ENCODE results near the gene SERAC1. TPM values are rescaled to one million over a fixed set of nuclear protein-coding genes. Genes with fewer than 3 reads are reported as not detected.

SERAC1 gene
- total and polyA plus RNA-seq, 7 donors: 3.6 to 15.0 (median 9.6) TPM

DNA sequence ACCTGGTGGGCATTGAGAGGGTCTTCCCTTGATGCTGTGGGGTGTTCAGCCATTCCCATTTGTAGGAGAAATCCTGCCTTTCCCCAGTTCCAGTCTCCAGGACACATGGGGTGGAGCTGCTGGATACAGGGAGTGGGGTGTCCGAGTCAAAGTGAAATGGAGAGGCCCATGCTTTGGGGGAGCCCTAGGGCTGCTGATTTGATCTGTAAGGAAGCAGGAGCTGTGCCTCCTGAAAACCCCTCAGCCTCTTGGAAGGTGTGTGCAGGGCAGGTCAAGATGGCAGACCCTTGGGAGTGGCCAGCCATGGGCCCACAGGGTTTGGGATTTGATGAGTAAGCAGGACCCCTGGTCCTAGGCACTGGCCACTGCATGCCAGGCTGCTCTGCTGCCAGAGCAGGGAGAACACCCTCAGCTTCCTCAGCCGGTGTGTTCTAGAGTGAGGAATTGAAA lies 82.0 kb downstream of the SERAC1 start:
- 69 to 91% methylated on average over 2 of the region's 2 CpGs for WGBS, 2 donors
- Histone ChIP-seq H3K27me3 (no peaks in the 10 kb centered on the region), H3K36me3 (peaks cover 8 to 51% (median 13%) of the 10 kb centered on the region in 4 donors), H3K4me1 (peaks cover 0 to 24% (median 13%) of the 10 kb centered on the region in 4 donors), H3K9me3 (no peaks in the 10 kb centered on the region), H3K27ac (peak overlapping the region in 2 of 4 donors; percentile 41 to 53), H3K4me3 (no peak overlapping the region)
- intact Hi-C loops (cut with DNase I): no loop called here
- DNase-seq: no peak
- TF ChIP-seq POLR2AphosphoS5 (IDR thresholded peaks at IDR 0.05) (no peak), POLR2A (IDR thresholded peaks at IDR 0.05) (no peak), EP300 (IDR thresholded peaks at IDR 0.05) (no peak)
- TF ChIP-seq, protein P1, sequence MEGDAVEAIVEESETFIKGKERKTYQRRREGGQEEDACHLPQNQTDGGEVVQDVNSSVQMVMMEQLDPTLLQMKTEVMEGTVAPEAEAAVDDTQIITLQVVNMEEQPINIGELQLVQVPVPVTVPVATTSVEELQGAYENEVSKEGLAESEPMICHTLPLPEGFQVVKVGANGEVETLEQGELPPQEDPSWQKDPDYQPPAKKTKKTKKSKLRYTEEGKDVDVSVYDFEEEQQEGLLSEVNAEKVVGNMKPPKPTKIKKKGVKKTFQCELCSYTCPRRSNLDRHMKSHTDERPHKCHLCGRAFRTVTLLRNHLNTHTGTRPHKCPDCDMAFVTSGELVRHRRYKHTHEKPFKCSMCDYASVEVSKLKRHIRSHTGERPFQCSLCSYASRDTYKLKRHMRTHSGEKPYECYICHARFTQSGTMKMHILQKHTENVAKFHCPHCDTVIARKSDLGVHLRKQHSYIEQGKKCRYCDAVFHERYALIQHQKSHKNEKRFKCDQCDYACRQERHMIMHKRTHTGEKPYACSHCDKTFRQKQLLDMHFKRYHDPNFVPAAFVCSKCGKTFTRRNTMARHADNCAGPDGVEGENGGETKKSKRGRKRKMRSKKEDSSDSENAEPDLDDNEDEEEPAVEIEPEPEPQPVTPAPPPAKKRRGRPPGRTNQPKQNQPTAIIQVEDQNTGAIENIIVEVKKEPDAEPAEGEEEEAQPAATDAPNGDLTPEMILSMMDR (IDR thresholded peaks at IDR 0.05): no peak

DNA sequence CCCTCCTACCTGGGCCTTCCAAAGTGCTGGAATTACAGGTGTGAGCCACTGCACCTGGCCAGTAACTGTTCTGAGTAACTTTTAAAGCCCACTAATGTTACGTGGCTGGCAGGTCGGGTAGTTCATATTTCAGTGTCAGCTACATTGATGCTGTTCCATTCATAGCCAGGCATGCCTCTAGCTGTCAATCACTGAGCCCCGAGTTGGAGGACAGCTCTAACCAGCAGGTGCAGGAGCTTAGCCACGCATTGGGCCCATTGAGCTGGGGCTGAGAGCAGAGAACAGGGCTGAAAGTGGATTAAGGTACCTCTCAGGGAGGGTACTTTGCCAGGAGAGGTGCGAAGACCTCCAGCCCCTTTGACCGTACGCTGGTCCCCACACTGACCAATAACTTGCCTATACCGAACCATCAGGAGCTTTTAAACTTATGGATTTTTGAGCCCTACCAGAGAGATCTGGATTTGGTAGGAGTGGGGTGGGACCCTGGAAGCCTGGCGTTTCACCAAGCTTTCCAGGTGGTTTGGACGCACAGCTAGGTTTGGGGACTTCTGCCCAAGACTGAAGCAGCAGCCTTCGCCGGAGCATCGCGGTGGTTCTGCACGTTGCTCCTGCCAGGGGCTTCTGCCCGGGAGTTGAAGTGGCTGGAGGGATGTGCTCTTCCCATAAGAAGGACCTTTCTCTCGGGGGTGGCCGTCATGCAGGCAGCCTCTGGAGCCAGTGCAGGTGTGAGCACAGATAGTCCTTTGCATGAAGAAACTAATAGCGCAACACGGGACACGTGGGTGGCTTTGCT lies 82.6 kb downstream of the SERAC1 start:
- Histone ChIP-seq H3K27ac (no peak overlapping the region), H3K9me3 (no peaks in the 10 kb centered on the region), H3K27me3 (no peaks in the 10 kb centered on the region), H3K36me3 (peaks cover 8 to 57% (median 14%) of the 10 kb centered on the region in 4 donors), H3K4me3 (no peak overlapping the region), H3K4me1 (peaks cover 0 to 24% (median 13%) of the 10 kb centered on the region in 4 donors)
- TF ChIP-seq POLR2AphosphoS5 (IDR thresholded peaks at IDR 0.05) (no peak), EP300 (IDR thresholded peaks at IDR 0.05) (no peak), POLR2A (IDR thresholded peaks at IDR 0.05) (no peak)
- TF ChIP-seq, protein P1 (IDR thresholded peaks at IDR 0.05): no peak
- 82 to 91% methylated on average over 21 of the region's 21 CpGs for WGBS, 2 donors
- no peak for DNase-seq
- intact Hi-C loops (cut with DNase I): no loop called here

GRCh38 chr6:158083455-158084325 lies 84.4 kb downstream of the SERAC1 start:
- intact Hi-C loops (cut with DNase I): no loop called here
- WGBS, 2 donors: 88 to 90% methylated on average over 23 of the region's 23 CpGs
- Histone ChIP-seq H3K27ac (no peak overlapping the region), H3K9me3 (no peaks in the 10 kb centered on the region), H3K4me3 (no peak overlapping the region), H3K36me3 (peaks cover 8 to 62% (median 14%) of the 10 kb centered on the region in 4 donors), H3K27me3 (no peaks in the 10 kb centered on the region), H3K4me1 (peaks cover 0 to 24% (median 13%) of the 10 kb centered on the region in 4 donors)
- DNase-seq: no peak
- TF ChIP-seq POLR2A (IDR thresholded peaks at IDR 0.05): no peak
- no peak for TF ChIP-seq EP300 (IDR thresholded peaks at IDR 0.05)

DNA sequence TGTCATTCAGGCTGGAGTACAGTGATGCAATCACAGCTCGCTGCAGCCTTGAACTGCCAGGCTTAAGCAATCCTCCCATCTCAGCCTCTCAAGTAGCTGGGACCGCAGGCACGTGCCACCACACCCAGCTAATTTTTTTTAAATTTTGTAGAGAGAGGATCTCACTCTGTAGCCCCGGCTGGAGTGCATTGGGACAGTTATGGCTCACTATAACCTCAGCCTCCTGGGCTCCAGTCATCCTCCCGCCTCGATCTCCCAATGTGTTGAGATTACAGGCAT lies 86.5 kb downstream of the SERAC1 start:
- WGBS, 2 donors: 94 to 96% methylated on average over 6 of the region's 6 CpGs
- H3K4me3 ChIP-seq: no peak overlapping the region
- H3K36me3 ChIP-seq: peaks cover 8 to 81% (median 19%) of the 10 kb centered on the region in 4 donors
- no peak overlapping the region for H3K27ac ChIP-seq
- intact Hi-C loops (cut with DNase I): no loop called here
- TF ChIP-seq EP300 (IDR thresholded peaks at IDR 0.05): no peak
- TF ChIP-seq POLR2AphosphoS5 (IDR thresholded peaks at IDR 0.05): no peak
- no peak for TF ChIP-seq POLR2A (IDR thresholded peaks at IDR 0.05)
- TF ChIP-seq, protein P1 (IDR thresholded peaks at IDR 0.05): no peak
- DNase-seq: no peak
- peaks cover 0 to 7% (median 3%) of the 10 kb centered on the region in 4 donors for H3K4me1 ChIP-seq
- H3K27me3 ChIP-seq: no peaks in the 10 kb centered on the region
- no peaks in the 10 kb centered on the region for H3K9me3 ChIP-seq
